ENCODE results near the gene KCND2. TPM values are rescaled to one million over a fixed set of nuclear protein-coding genes. Genes with fewer than 3 reads are reported as not detected.

KCND2 gene
- total RNA-seq, 1 donor from 2014 or later: 0.30 TPM

- DNase-seq (ENCODE audit: low spot score): no peak
- no peak overlapping the region for H3K27ac Mint-ChIP-seq (ENCODE audit: unreplicated experiment)
- H3K4me3 Mint-ChIP-seq (ENCODE audit: unreplicated experiment): no peak overlapping the region
- TF ChIP-seq CTCF (IDR thresholded peaks at IDR 0.05): no peak
- H3K36me3 Mint-ChIP-seq (ENCODE audit: low read depth): no peaks in the 10 kb centered on the region
- H3K27me3 Mint-ChIP-seq (ENCODE audit: low read depth): no peaks in the 10 kb centered on the region
- H3K4me1 Mint-ChIP-seq (ENCODE audit: low read depth): peaks cover under 1% of the 10 kb centered on the region
- H3K9me3 Mint-ChIP-seq (ENCODE audit: low read depth): no peaks in the 10 kb centered on the region
These were observed 5.8 kb downstream of the KCND2 start for GRCh38 chr7:120278773-120279172.

- Mint-ChIP-seq H3K9me3 (ENCODE audit: low read depth) (no peaks in the 10 kb centered on the region), H3K36me3 (ENCODE audit: low read depth) (no peaks in the 10 kb centered on the region), H3K27ac (ENCODE audit: unreplicated experiment) (no peak overlapping the region), H3K27me3 (ENCODE audit: low read depth) (no peaks in the 10 kb centered on the region), H3K4me1 (ENCODE audit: low read depth) (no peaks in the 10 kb centered on the region), H3K4me3 (ENCODE audit: unreplicated experiment) (no peak overlapping the region)
- TF ChIP-seq CTCF (IDR thresholded peaks at IDR 0.05): no peak
- no peak for DNase-seq (ENCODE audit: low spot score)
These were observed 7.8 kb downstream of the KCND2 start for GRCh38 chr7:120280743-120281142.

- Mint-ChIP-seq H3K4me3 (ENCODE audit: unreplicated experiment) (no peak overlapping the region), H3K27me3 (ENCODE audit: low read depth) (no peaks in the 10 kb centered on the region), H3K36me3 (ENCODE audit: low read depth) (no peaks in the 10 kb centered on the region), H3K9me3 (ENCODE audit: low read depth) (peaks cover 3% of the 10 kb centered on the region), H3K4me1 (ENCODE audit: low read depth) (no peaks in the 10 kb centered on the region), H3K27ac (ENCODE audit: unreplicated experiment) (no peak overlapping the region)
- DNase-seq (ENCODE audit: low spot score): no peak
- no peak for TF ChIP-seq CTCF (IDR thresholded peaks at IDR 0.05)
These were observed 20.1 kb downstream of the KCND2 start for GRCh38 chr7:120293027-120293426.

GRCh38 chr7:120302190-120302589 lies 29.2 kb downstream of the KCND2 start:
- Mint-ChIP-seq H3K27ac (ENCODE audit: unreplicated experiment) (no peak overlapping the region), H3K27me3 (ENCODE audit: low read depth) (peaks cover 3% of the 10 kb centered on the region), H3K9me3 (ENCODE audit: low read depth) (peaks cover 1% of the 10 kb centered on the region), H3K4me1 (ENCODE audit: low read depth) (no peaks in the 10 kb centered on the region), H3K4me3 (ENCODE audit: unreplicated experiment) (no peak overlapping the region), H3K36me3 (ENCODE audit: low read depth) (no peaks in the 10 kb centered on the region)
- no peak for TF ChIP-seq CTCF (IDR thresholded peaks at IDR 0.05)
- no peak for DNase-seq (ENCODE audit: low spot score)

- Mint-ChIP-seq H3K27me3 (ENCODE audit: low read depth) (peaks cover 3% of the 10 kb centered on the region), H3K36me3 (ENCODE audit: low read depth) (no peaks in the 10 kb centered on the region), H3K4me3 (ENCODE audit: unreplicated experiment) (no peak overlapping the region), H3K9me3 (ENCODE audit: low read depth) (no peaks in the 10 kb centered on the region), H3K4me1 (ENCODE audit: low read depth) (no peaks in the 10 kb centered on the region), H3K27ac (ENCODE audit: unreplicated experiment) (no peak overlapping the region)
- no peak for DNase-seq (ENCODE audit: low spot score)
- no peak for TF ChIP-seq CTCF (IDR thresholded peaks at IDR 0.05)
These were observed 30.1 kb downstream of the KCND2 start for GRCh38 chr7:120303105-120303504.

Measured in chondrocyte (in vitro differentiated cells).